Neural progenitor cell (in vitro differentiated cells): ENCODE measurements around the gene NCBP3. TPM values are rescaled to one million over a fixed set of nuclear protein-coding genes. Genes with fewer than 3 reads are reported as not detected.

ENCODE experiments used
- DNase-seq: peaks from one replicate; pipeline ENCODE4 v3.0.0-alpha.2; 2016; ENCODE audit warnings: low spot score
- H2AFZ ChIP-seq: fragments of 200-600 bp; sonication (generic); replicated peaks from 2 replicates; pipeline ENCODE4 v1.6.1; 2016; ENCODE audit warnings: antibody characterized with exemption
- H3F3A ChIP-seq: fragments of 200-600 bp; sonication (generic); 2 replicates; pipeline ENCODE4 v1.6.1; 2016; ENCODE audit warnings: antibody characterized with exemption, low read depth
- H3K27ac ChIP-seq: fragments of 200-600 bp; sonication (generic); 2 replicates; pipeline ENCODE4 v1.5.1; 2016; ENCODE audit warnings: mild to moderate bottlenecking
- H3K27me3 ChIP-seq: fragments of 200-600 bp; sonication (generic); 2 replicates; pipeline ENCODE4 v1.6.1; 2016; ENCODE audit warnings: mild to moderate bottlenecking, moderate library complexity
- H3K36me3 ChIP-seq: fragments of 200-600 bp; sonication (generic); 2 replicates; pipeline ENCODE4 v1.5.1; 2016
- H3K4me1 ChIP-seq: fragments of 200-600 bp; sonication (generic); 2 replicates; pipeline ENCODE4 v1.6.1; 2016; ENCODE audit warnings: mixed run types
- H3K4me2 ChIP-seq: fragments of 200-600 bp; sonication (generic); 2 replicates; pipeline ENCODE4 v1.6.1; 2016
- H3K4me3 ChIP-seq: fragments of 200-600 bp; sonication (generic); 2 replicates; pipeline ENCODE4 v1.5.1; 2016
- H3K79me2 ChIP-seq: fragments of 200-600 bp; sonication (generic); 2 replicates; pipeline ENCODE4 v1.6.1; 2016; ENCODE audit warnings: low read depth
- H3K9ac ChIP-seq: fragments of 200-600 bp; sonication (generic); 2 replicates; pipeline ENCODE4 v1.6.1; 2016
- H3K9me3 ChIP-seq: fragments of 200-600 bp; sonication (generic); 2 replicates; pipeline ENCODE4 v1.5.1; 2016; ENCODE audit warnings: low read depth
- H4K20me1 ChIP-seq: fragments of 200-600 bp; sonication (generic); 2 replicates; pipeline ENCODE4 v1.6.1; 2016; ENCODE audit warnings: low read depth
- H3K27ac Mint-ChIP-seq: 3 replicates; pipeline ENCODE4 v1.8.0; 2021; ENCODE audit warnings: mixed read lengths
- H3K27me3 Mint-ChIP-seq: 2 replicates; pipeline ENCODE4 v1.8.0; 2022; ENCODE audit warnings: low read depth, mild to moderate bottlenecking, inconsistent platforms, moderate library complexity, mixed read lengths; ENCODE audit not compliant: insufficient read depth
- H3K36me3 Mint-ChIP-seq: 3 replicates; pipeline ENCODE4 v1.8.0; 2021; ENCODE audit warnings: mixed read lengths
- H3K4me1 Mint-ChIP-seq: 3 replicates; pipeline ENCODE4 v1.8.0; 2021; ENCODE audit warnings: mixed read lengths
- H3K4me3 Mint-ChIP-seq: 3 replicates; pipeline ENCODE4 v1.8.0; 2021; ENCODE audit warnings: mild to moderate bottlenecking, moderate library complexity, mixed read lengths
- H3K9me3 Mint-ChIP-seq: 3 replicates; pipeline ENCODE4 v1.8.0; 2020; ENCODE audit warnings: mixed read lengths
- CTCF ChIP-seq: fragments of 200-600 bp; sonication (generic); IDR thresholded peaks from 2 replicates; pipeline ENCODE4 v1.5.1; 2017; ENCODE audit warnings: antibody characterized with exemption, mild to moderate bottlenecking
- EZH2 ChIP-seq: fragments of 200-600 bp; sonication (generic); IDR thresholded peaks from 2 replicates; pipeline ENCODE4 v1.6.1; 2017; ENCODE audit warnings: antibody characterized with exemption, mild to moderate bottlenecking, moderate library complexity
- EZH2phosphoT487 ChIP-seq: fragments of 200-600 bp; sonication (generic); IDR thresholded peaks from 2 replicates; pipeline ENCODE4 v1.6.1; 2017; ENCODE audit warnings: antibody characterized with exemption
- total RNA-seq: library from RNA; depleted of rRNA; stranded (reverse); fragments of >200 nt; gene quantifications from 2 replicates; pipeline ENCODE4 v1.2.3, GENCODE V29; 2015; ENCODE audit warnings: low replicate concordance

NCBP3 gene
- total RNA-seq, 1 donor from 2014 or later, result 55.7 TPM

DNA sequence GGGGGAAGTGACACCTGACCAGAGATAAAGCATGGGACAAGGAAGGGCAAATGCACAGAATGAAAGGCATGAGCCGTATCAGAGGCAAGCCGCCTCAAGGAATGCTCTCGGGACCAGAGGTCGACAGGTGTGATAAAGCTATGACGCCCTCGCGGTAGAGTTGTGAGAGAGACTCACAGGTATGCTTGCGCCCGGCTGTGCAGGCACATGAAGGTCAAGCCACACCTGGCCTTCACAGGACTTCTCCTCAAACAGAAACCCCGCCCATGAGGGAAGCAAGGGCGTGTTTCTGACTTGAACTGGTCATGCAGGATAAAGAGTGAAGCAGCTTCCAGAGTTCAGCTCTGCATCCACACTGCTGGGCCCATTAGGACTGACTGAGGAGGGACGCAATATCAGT lies 7.8 kb downstream of the NCBP3 start:
- Histone ChIP-seq H2AFZ (no peak overlapping the region), H3K9me3 (no peaks in the 10 kb centered on the region), H4K20me1 (peaks cover 57% of the 10 kb centered on the region), H3F3A (no peaks in the 10 kb centered on the region), H3K27ac (no peak overlapping the region), H3K36me3 (no peaks in the 10 kb centered on the region), H3K4me2 (no peak overlapping the region), H3K27me3 (no peaks in the 10 kb centered on the region), H3K9ac (no peak overlapping the region), H3K4me3 (no peak overlapping the region), H3K4me1 (no peaks in the 10 kb centered on the region), H3K79me2 (peaks cover 90% of the 10 kb centered on the region)
- Mint-ChIP-seq H3K4me1 (no peaks in the 10 kb centered on the region), H3K4me3 (no peak overlapping the region), H3K36me3 (peaks cover 35% of the 10 kb centered on the region), H3K9me3 (no peaks in the 10 kb centered on the region), H3K27ac (no peak overlapping the region), H3K27me3 (no peaks in the 10 kb centered on the region)
- no peak for DNase-seq
- no peak for TF ChIP-seq EZH2
- no peak for TF ChIP-seq EZH2phosphoT487
- TF ChIP-seq CTCF, result no peak

- H3K9me3 ChIP-seq, result no peaks in the 10 kb centered on the region
- no peak overlapping the region for H3K9ac ChIP-seq
- no peaks in the 10 kb centered on the region for H3K27me3 ChIP-seq
- Mint-ChIP-seq H3K9me3 (no peaks in the 10 kb centered on the region), H3K4me3 (no peak overlapping the region), H3K27me3 (no peaks in the 10 kb centered on the region), H3K27ac (no peak overlapping the region), H3K4me1 (no peaks in the 10 kb centered on the region), H3K36me3 (peaks cover 36% of the 10 kb centered on the region)
- TF ChIP-seq CTCF (no peak), EZH2 (no peak), EZH2phosphoT487 (no peak)
- H3K79me2 ChIP-seq, result peaks cover 77% of the 10 kb centered on the region
- no peak overlapping the region for H3K27ac ChIP-seq
- no peak overlapping the region for H2AFZ ChIP-seq
- no peak overlapping the region for H3K4me2 ChIP-seq
- H3K4me3 ChIP-seq, result no peak overlapping the region
- no peaks in the 10 kb centered on the region for H3K36me3 ChIP-seq
- H3K4me1 ChIP-seq, result no peaks in the 10 kb centered on the region
- no peak for DNase-seq
- H3F3A ChIP-seq, result no peaks in the 10 kb centered on the region
- peaks cover 49% of the 10 kb centered on the region for H4K20me1 ChIP-seq
These were observed 9.5 kb downstream of the NCBP3 start for GRCh38 chr17:3836551-3836950.

DNA sequence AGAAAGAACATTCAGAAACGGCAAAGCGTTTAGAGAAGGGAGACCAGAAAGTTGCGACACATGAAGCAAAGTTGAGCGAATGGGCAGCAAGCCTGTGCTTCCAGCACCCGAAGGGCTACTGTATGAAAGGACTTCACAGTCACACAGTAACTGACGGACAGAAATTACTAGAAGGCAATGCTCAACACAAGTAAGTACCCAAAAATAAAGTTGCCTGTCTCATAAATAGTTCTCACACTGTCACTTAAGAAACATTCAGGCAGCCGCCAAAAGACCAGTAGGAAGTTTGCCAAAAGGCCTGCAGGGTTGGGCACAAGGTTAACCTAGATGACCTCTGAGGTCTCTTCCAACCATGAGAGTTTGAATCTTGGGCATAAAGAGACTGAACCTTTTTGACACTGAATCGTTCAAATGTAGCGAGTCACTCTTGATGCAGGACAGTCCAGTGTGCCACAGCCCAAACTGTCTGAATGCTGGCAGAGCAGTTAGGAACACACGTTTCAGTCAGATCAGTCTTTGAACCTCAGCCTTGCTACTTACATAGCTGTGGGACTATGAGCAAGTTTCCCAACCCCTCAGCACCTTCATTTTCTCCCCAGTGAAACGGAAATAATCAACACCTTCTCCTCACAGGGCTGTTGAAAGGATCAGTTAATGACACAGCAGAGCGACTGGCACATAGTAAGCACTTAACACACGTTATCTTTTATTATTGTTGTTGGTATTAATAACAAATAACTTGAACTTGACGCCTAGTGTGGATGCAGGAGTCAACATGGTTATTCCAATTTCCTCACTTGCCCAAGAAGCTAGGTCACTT lies 10.4 kb downstream of the NCBP3 start:
- H3K36me3 Mint-ChIP-seq, result peaks cover 33% of the 10 kb centered on the region

More for the DNA sequence above, 10.4 kb downstream of the NCBP3 start:
- Histone ChIP-seq H4K20me1 (peaks cover 45% of the 10 kb centered on the region), H3K36me3 (no peaks in the 10 kb centered on the region), H3K9ac (no peak overlapping the region), H3K79me2 (peaks cover 75% of the 10 kb centered on the region), H3K9me3 (no peaks in the 10 kb centered on the region), H3K4me3 (no peak overlapping the region), H3F3A (no peaks in the 10 kb centered on the region), H3K4me2 (no peak overlapping the region), H2AFZ (no peak overlapping the region), H3K27ac (no peak overlapping the region), H3K27me3 (no peaks in the 10 kb centered on the region), H3K4me1 (no peaks in the 10 kb centered on the region)
- Mint-ChIP-seq H3K9me3 (no peaks in the 10 kb centered on the region), H3K4me3 (no peak overlapping the region), H3K4me1 (no peaks in the 10 kb centered on the region), H3K27me3 (no peaks in the 10 kb centered on the region), H3K27ac (no peak overlapping the region)
- DNase-seq, result no peak
- TF ChIP-seq EZH2phosphoT487, result no peak
- no peak for TF ChIP-seq EZH2
- no peak for TF ChIP-seq CTCF
